COLO668 (cell line): Measurements from ENCODE around the gene RNF182.
"Not testable (repeated sequence)": the region's sequence is repeated elsewhere in the genome, so short reads cannot be mapped to it uniquely, and the experiment has no call there.

ENCODE experiments used
- DNase-seq: peaks from one replicate; lab custom pipeline; 2025; ENCODE audit not compliant: unreplicated experiment; lab: John Stamatoyannopoulos, UW

RNF182 gene

GRCh38 chr6:13953061-13953705 lies 28.4 kb downstream of the RNF182 start:
- DNase-seq, result no peak

- DNase-seq, result no peak
These were observed 40.9 kb downstream of the RNF182 start for GRCh38 chr6:13965582-13966127.

GRCh38 chr6:13971303-13971702 lies 46.6 kb downstream of the RNF182 start:
- DNase-seq, result no peak

GRCh38 chr6:13972602-13973001 lies 47.9 kb downstream of the RNF182 start:
- not testable (repeated sequence) for DNase-seq

GRCh38 chr6:13973422-13973821 lies 48.7 kb downstream of the RNF182 start:
- not testable (repeated sequence) for DNase-seq

GRCh38 chr6:13978102-13978640 lies 53.4 kb downstream of the RNF182 start:
- DNase-seq, result no peak

- DNase-seq, result no peak
These were observed 54.0 kb downstream of the RNF182 start for GRCh38 chr6:13978787-13979186.

- DNase-seq, result no peak
These were observed 54.8 kb downstream of the RNF182 start for GRCh38 chr6:13979284-13980171.

- DNase-seq, result no peak
These were observed 55.8 kb downstream of the RNF182 start for GRCh38 chr6:13980534-13980933.

- no peak for DNase-seq
These were observed 61.0 kb downstream of the RNF182 start for GRCh38 chr6:13985663-13986325.

GRCh38 chr6:13986700-13987399 lies 62.1 kb downstream of the RNF182 start:
- no peak for DNase-seq

- no peak for DNase-seq
These were observed 62.7 kb downstream of the RNF182 start for GRCh38 chr6:13987400-13987865.

- no peak for DNase-seq
These were observed 63.4 kb downstream of the RNF182 start for GRCh38 chr6:13988049-13988738.

GRCh38 chr6:13988908-13989307 lies 64.2 kb downstream of the RNF182 start:
- DNase-seq, result no peak

GRCh38 chr6:13989496-13990144 lies 64.9 kb downstream of the RNF182 start:
- no peak for DNase-seq

- no peak for DNase-seq
These were observed 66.0 kb downstream of the RNF182 start for GRCh38 chr6:13990796-13991195.

GRCh38 chr6:13991393-13991792 lies 66.6 kb downstream of the RNF182 start:
- DNase-seq, result no peak

GRCh38 chr6:13992417-13993055 lies 67.8 kb downstream of the RNF182 start:
- no peak for DNase-seq

- DNase-seq, result no peak
These were observed 68.7 kb downstream of the RNF182 start for GRCh38 chr6:13993416-13993815.
